A549 (cell line): Measurements from ENCODE around the gene SHOC1. TPM values are rescaled to one million over a fixed set of nuclear protein-coding genes. Genes with fewer than 3 reads are reported as not detected.

ENCODE experiments used
- ATAC-seq, 2 experiments: fragments of 200-7000 bp in 1 of 2; fragments of >200 bp in 1 of 2; cut with Nextera tagmentation in 1 of 2; cut with Tn5 transposase in 1 of 2; 3 replicates each; pipeline versions ENCODE4 v1.8.0 to v1.9.1; 2018 to 2020; ENCODE audit warnings: mild to moderate bottlenecking in 1 of 2, moderate library complexity in 1 of 2
- CTCF ChIA-PET: fragments of 300-600 bp; sonication (Branson Sonifier 250); formaldehyde crosslinking; extraction: SDS; loops from one replicate; lab custom pipeline; 2021; ENCODE audit warnings: antibody characterized with exemption, inconsistent platforms; lab: Yijun Ruan, JAX
- POLR2A ChIA-PET: fragments of 350-600 bp; formaldehyde crosslinking; extraction: SDS; loops from one replicate; lab custom pipeline; 2021; ENCODE audit warnings: antibody characterized with exemption, inconsistent platforms; lab: Yijun Ruan, JAX
- DNase-seq, 2 experiments: peaks; one replicate each; pipeline versions ENCODE4 v3.0.0 to v3.0.0-alpha.2; 2011 to 2016; ENCODE audit warnings: low read depth in 1 of 2, low spot score in 1 of 2
- FAIRE-seq: peaks from 2 replicates; lab custom pipeline; 2011; peaks lifted over from hg19 to GRCh38; lab: Jason Lieb, UNC
- H3K27ac ChIP-seq, 2 experiments: fragments of >200 bp; sonication (Bioruptor Twin); formaldehyde crosslinking; 3 replicates each; pipeline ENCODE4 v1.5.1; 2016 to 2017
- H3K4me1 ChIP-seq: fragments of >200 bp; sonication (Bioruptor Twin); formaldehyde crosslinking; 3 replicates; pipeline ENCODE4 v1.6.1; 2016
- H3K4me2 ChIP-seq: fragments of >200 bp; sonication (Bioruptor Twin); formaldehyde crosslinking; 3 replicates; pipeline ENCODE4 v1.6.1; 2016
- H3K4me3 ChIP-seq: fragments of >200 bp; sonication (Bioruptor Twin); formaldehyde crosslinking; 3 replicates; pipeline ENCODE4 v1.5.1; 2016
- H3K9me3 ChIP-seq: fragments of >200 bp; sonication (Bioruptor Twin); formaldehyde crosslinking; 3 replicates; pipeline ENCODE4 v1.6.1; 2016
- BCL3 ChIP-seq: fragments of >200 bp; sonication (Bioruptor Twin); formaldehyde crosslinking; IDR thresholded peaks from 3 replicates; pipeline ENCODE4 v1.6.1; 2016
- CBX2 ChIP-seq: fragments of 200-600 bp; sonication (generic); IDR thresholded peaks from 2 replicates; pipeline ENCODE4 v1.6.1; 2016; ENCODE audit warnings: low read depth, mild to moderate bottlenecking, borderline replicate concordance
- CEBPB ChIP-seq, 2 experiments: fragments of >200 bp in 1 of 2; sonication (Bioruptor Twin) in 1 of 2; formaldehyde crosslinking in 1 of 2; IDR thresholded peaks; 2 replicates each; pipeline ENCODE4 v1.6.1; 2012 to 2016
- CHD4 ChIP-seq: fragments of 200-600 bp; sonication (generic); IDR thresholded peaks from 2 replicates; pipeline ENCODE4 v1.6.1; 2016; ENCODE audit warnings: antibody characterized with exemption, mild to moderate bottlenecking, borderline replicate concordance
- E2F6 ChIP-seq: IDR thresholded peaks from 2 replicates; pipeline ENCODE4 v1.6.1; 2012; ENCODE audit warnings: low read depth, borderline replicate concordance
- EHMT2 ChIP-seq: fragments of 200-600 bp; sonication (generic); IDR thresholded peaks from 2 replicates; pipeline ENCODE4 v1.6.1; 2016; ENCODE audit warnings: antibody characterized with exemption, low read depth, mild to moderate bottlenecking, moderate library complexity
- ELK1 ChIP-seq: fragments of 150-350 bp; IDR thresholded peaks from 2 replicates; pipeline ENCODE4 v1.6.1; 2014; ENCODE audit warnings: low read depth, mild to moderate bottlenecking, low read length
- FOSL2 ChIP-seq, 2 experiments: fragments of 450-650 bp in 1 of 2; fragments of >200 bp in 1 of 2; sonication (Bioruptor Twin) in 1 of 2; formaldehyde crosslinking; IDR thresholded peaks; 2 replicates each; pipeline versions ENCODE4 v1.5.0 to v1.6.1; 2016 to 2020; ENCODE audit warnings: mild to moderate bottlenecking in 1 of 2, moderate library complexity in 1 of 2
- HOXA7 ChIP-seq: fragments of 250-450 bp; sonication (Bioruptor Pico); IDR thresholded peaks from 2 replicates; pipeline ENCODE4 v1.5.0; 2020; ENCODE audit warnings: mild to moderate bottlenecking, moderate library complexity
- HOXB5 ChIP-seq: fragments of 250-450 bp; sonication (Bioruptor Pico); IDR thresholded peaks from 2 replicates; pipeline ENCODE4 v1.5.0; 2020; ENCODE audit warnings: mild to moderate bottlenecking, moderate library complexity
- JUN ChIP-seq, 2 experiments: fragments of >200 bp; sonication (Bioruptor Twin); formaldehyde crosslinking; IDR thresholded peaks; 2 replicates in 1 of 2; 3 replicates in 1 of 2; pipeline ENCODE4 v1.6.1; 2016 to 2017
- MAX ChIP-seq: IDR thresholded peaks from 2 replicates; pipeline ENCODE4 v1.6.1; 2012
- NPAS2 ChIP-seq: fragments of 250-450 bp; sonication (Bioruptor Pico); IDR thresholded peaks from 2 replicates; pipeline ENCODE4 v1.8.0; 2022; ENCODE audit warnings: mild to moderate bottlenecking, moderate library complexity, borderline replicate concordance
- POLR2AphosphoS2 ChIP-seq: conservative IDR thresholded peaks from 2 replicates; pipeline ENCODE4 v1.6.1; 2012; ENCODE audit warnings: low read length, improper control_type of control experiment, inconsistent platforms
- RARB ChIP-seq: fragments of 250-450 bp; sonication (Bioruptor Pico); IDR thresholded peaks from 2 replicates; pipeline ENCODE4 v1.8.0; 2021; ENCODE audit warnings: mild to moderate bottlenecking, moderate library complexity
- RFX5 ChIP-seq: fragments of 450-650 bp; IDR thresholded peaks from 2 replicates; pipeline ENCODE4 v1.7.1; 2014; ENCODE audit warnings: antibody characterized with exemption, mild to moderate bottlenecking, moderate library complexity
- RNF2 ChIP-seq: fragments of 200-600 bp; sonication (generic); IDR thresholded peaks from 2 replicates; pipeline ENCODE4 v1.6.1; 2016; ENCODE audit warnings: low read depth, mild to moderate bottlenecking, antibody characterized with exemption, moderate library complexity, borderline replicate concordance
- TFCP2L1 ChIP-seq: fragments of 250-450 bp; sonication (Bioruptor Pico); IDR thresholded peaks from 2 replicates; pipeline ENCODE4 v1.5.0; 2021; ENCODE audit warnings: mild to moderate bottlenecking
- TP53 ChIP-seq: fragments of 250-450 bp; sonication (Bioruptor Pico); IDR thresholded peaks from 2 replicates; pipeline ENCODE4 v1.5.0; 2021; ENCODE audit warnings: mild to moderate bottlenecking, moderate library complexity
- USF2 ChIP-seq: fragments of 450-650 bp; IDR thresholded peaks from 2 replicates; pipeline ENCODE4 v1.6.1; 2014; ENCODE audit warnings: antibody characterized with exemption
- ZFP36 ChIP-seq: fragments of 450-650 bp; IDR thresholded peaks from 2 replicates; pipeline ENCODE4 v1.6.1; 2014; ENCODE audit warnings: borderline replicate concordance; ENCODE audit not compliant: partially characterized antibody
- WGBS: methylation state at CpG from one replicate; pipeline ENCODE4 v1.1.6; 2017; ENCODE audit errors: missing lambda C conversion rate; 5-methylcytosine and 5-hydroxymethylcytosine counted together
- polyA plus RNA-seq, 4 experiments: library from polyadenylated mRNA; depleted of rRNA in 3 of 4; stranded (reverse); fragments of >200 nt; fragmentation: RNase III in 1 of 4; extraction: RNeasy Plus Mini Kit Qiagen cat#74134 plus additional on column Dnase treatment in 1 of 4; gene quantifications; 2 replicates in 3 of 4; 3 replicates in 1 of 4; pipeline ENCODE4 v1.2.3, GENCODE V29; 2011 to 2017
- TF ChIP-seq, protein P1 (sequence below): fragments of 250-450 bp; sonication (Bioruptor Pico); IDR thresholded peaks from 2 replicates; pipeline ENCODE4 v1.5.0; 2020; ENCODE audit warnings: low read depth, mild to moderate bottlenecking, moderate library complexity

The SHOC1 gene
- polyA plus RNA-seq, 2 of the 4 experiments (the other 2 are of a cell fraction) = not detected

DNA sequence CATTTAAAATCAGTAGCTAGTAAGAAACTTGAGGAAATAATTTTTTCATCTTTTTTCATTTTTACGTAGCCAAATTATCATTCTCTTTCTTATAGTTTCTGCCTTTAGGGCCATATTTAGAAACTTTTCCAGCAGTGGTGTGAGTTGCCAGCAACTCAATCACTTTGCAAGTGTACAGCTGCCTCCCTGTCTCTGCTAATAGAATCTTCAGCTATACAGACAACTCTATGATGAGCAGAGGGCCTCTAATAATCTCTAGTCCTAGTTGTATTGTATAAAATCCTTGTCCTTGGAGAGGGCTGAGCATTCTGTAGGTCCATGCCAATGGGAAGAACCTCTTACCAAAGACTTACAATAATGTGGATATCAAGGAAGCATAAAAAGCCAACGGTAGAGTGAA is 11.5 kb upstream of the SHOC1 start:
- H3K4me2 ChIP-seq = peak overlapping the region; percentile 36
- no peak overlapping the region for H3K4me3 ChIP-seq
- 66% methylated on average over 2 of the region's 2 CpGs for WGBS
- DNase-seq = no peak
- H3K27ac ChIP-seq = peak overlapping the region in 1 of 2 experiments; percentile 32; a peak in 2 of 6 replicates
- no peak; a peak in 2 of 6 replicates for ATAC-seq
- H3K4me1 ChIP-seq = peaks cover 13% of the 10 kb centered on the region
- no peaks in the 10 kb centered on the region for H3K9me3 ChIP-seq
- ChIA-PET POLR2A (no interaction called here), CTCF (interaction anchor here (1.1 kb wide), 1 partner anchor 260 kb away, joined by 5 read pairs; no protein-coding TSS in a partner anchor)
- TF ChIP-seq TFCP2L1 (CRISPR knock-in tag) (no peak), EHMT2 (no peak), BCL3 (no peak), NPAS2 (CRISPR knock-in tag) (no peak)
- FAIRE-seq = no peak

DNA sequence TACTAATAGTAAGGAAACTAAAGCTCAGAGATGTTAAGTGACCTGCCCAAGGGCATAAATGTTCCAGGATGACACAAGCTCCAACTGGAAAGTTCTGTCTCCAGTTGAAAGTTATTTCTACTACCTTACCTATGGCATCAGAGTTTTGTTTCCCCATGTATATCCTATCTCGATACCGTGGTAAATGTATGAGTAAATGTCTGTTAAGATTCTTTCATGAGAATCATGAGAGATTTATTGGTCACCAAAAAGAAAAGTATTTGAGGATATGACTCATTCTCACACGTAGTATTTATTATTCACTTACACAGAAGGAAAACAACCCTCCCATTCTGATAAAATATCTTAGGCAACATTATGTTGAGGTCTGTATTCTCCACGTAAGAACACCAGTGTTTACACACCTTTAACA is 11.1 kb upstream of the SHOC1 start:
- no peaks in the 10 kb centered on the region for H3K9me3 ChIP-seq
- peak; percentile 33 to 64 for DNase-seq
- ChIA-PET CTCF (interaction anchor here (0.6 to 1.3 kb wide), 3 partner anchors 260 to 280 kb away, joined by 3 to 5 read pairs (median 4); no protein-coding TSS in a partner anchor), POLR2A (no interaction called here)
- peak; percentile 18 for FAIRE-seq
- WGBS = 3% methylated on average over 4 of the region's 4 CpGs
- peak overlapping the region; percentile 5 to 24; a peak in 1 of 6 replicates for H3K27ac ChIP-seq
- no peak overlapping the region for H3K4me3 ChIP-seq
- 0 out of 4 replicates have a peak, but pooled peaks of 1 of the 2 experiments have one; percentile 6 for TF ChIP-seq CEBPB (IDR thresholded peaks at IDR 0.05)
- TF ChIP-seq RNF2 = no peak
- TF ChIP-seq FOSL2 (IDR thresholded peaks at IDR 0.05) = peak; percentile 52; the same call in 1 of the 2 replicates
- TF ChIP-seq FOSL2 (CRISPR knock-in tag; IDR thresholded peaks at IDR 0.05) = peak; percentile 90
- ATAC-seq = peak; percentile 64 to 77; a peak in 5 of 6 replicates
- H3K4me1 ChIP-seq = peaks cover 13% of the 10 kb centered on the region
- peak overlapping the region; percentile 36 for H3K4me2 ChIP-seq

- POLR2A ChIA-PET = no interaction called here
- no peak for TF ChIP-seq TP53
- TF ChIP-seq HOXB5 (CRISPR knock-in tag) = no peak
- no peak for TF ChIP-seq RARB
- TF ChIP-seq, protein P1, sequence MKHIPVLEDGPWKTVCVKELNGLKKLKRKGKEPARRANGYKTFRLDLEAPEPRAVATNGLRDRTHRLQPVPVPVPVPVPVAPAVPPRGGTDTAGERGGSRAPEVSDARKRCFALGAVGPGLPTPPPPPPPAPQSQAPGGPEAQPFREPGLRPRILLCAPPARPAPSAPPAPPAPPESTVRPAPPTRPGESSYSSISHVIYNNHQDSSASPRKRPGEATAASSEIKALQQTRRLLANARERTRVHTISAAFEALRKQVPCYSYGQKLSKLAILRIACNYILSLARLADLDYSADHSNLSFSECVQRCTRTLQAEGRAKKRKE (CRISPR knock-in tag) = no peak
- TF ChIP-seq TFCP2L1 (CRISPR knock-in tag) = no peak
- no peak for TF ChIP-seq CBX2
- TF ChIP-seq USF2 = no peak
- no peak for TF ChIP-seq CHD4
- no peak for TF ChIP-seq ZFP36
- TF ChIP-seq POLR2AphosphoS2 = no peak
- TF ChIP-seq RFX5 = no peak
- no peak for TF ChIP-seq MAX
- TF ChIP-seq JUN (IDR thresholded peaks at IDR 0.05) = no peak
- no peak for TF ChIP-seq ELK1
- no peak for TF ChIP-seq BCL3
- no peak for TF ChIP-seq E2F6
- no peak for TF ChIP-seq HOXA7
These were observed 10.5 kb upstream of the SHOC1 start for GRCh38 chr9:111805262-111805661.

More at GRCh38 chr9:111805262-111805661, 10.5 kb upstream of the SHOC1 start:
- no peak for ATAC-seq
- CTCF ChIA-PET = interaction anchor here (0.6 to 1.3 kb wide), 3 partner anchors 23 to 281 kb away, joined by 3 to 4 read pairs (median 3); no protein-coding TSS in a partner anchor
- no peak overlapping the region for H3K4me3 ChIP-seq
- no peaks in the 10 kb centered on the region for H3K9me3 ChIP-seq
- DNase-seq = no peak
- FAIRE-seq = no peak
- peak overlapping the region in 1 of 2 experiments; percentile 24; a peak in 1 of 6 replicates for H3K27ac ChIP-seq
- peak overlapping the region; percentile 36 for H3K4me2 ChIP-seq
- H3K4me1 ChIP-seq = peaks cover 13% of the 10 kb centered on the region
- WGBS = 92% methylated on average over 2 of the region's 2 CpGs
